ES-I3 (cell line): ENCODE measurements around the gene OR14J1.

Experiments
- H3K36me3 ChIP-seq: 2 replicates; pipeline ENCODE4 v1.6.1; 2013; ENCODE audit warnings: mild to moderate bottlenecking, low read length, control low read depth, moderate library complexity; ENCODE audit not compliant: insufficient read depth
- H3K4me1 ChIP-seq: 2 replicates; pipeline ENCODE4 v1.6.1; 2013; ENCODE audit warnings: mild to moderate bottlenecking, control low read depth, low read length; ENCODE audit not compliant: insufficient read depth
- H3K9ac ChIP-seq: 2 replicates; pipeline ENCODE4 v1.6.1; 2013; ENCODE audit warnings: low read depth, mild to moderate bottlenecking, low read length, moderate library complexity
- H3K9me3 ChIP-seq: 2 replicates; pipeline ENCODE4 v1.6.1; 2013; ENCODE audit warnings: mild to moderate bottlenecking, low read length, moderate library complexity; ENCODE audit not compliant: control insufficient read depth, insufficient read depth

OR14J1 gene

DNA sequence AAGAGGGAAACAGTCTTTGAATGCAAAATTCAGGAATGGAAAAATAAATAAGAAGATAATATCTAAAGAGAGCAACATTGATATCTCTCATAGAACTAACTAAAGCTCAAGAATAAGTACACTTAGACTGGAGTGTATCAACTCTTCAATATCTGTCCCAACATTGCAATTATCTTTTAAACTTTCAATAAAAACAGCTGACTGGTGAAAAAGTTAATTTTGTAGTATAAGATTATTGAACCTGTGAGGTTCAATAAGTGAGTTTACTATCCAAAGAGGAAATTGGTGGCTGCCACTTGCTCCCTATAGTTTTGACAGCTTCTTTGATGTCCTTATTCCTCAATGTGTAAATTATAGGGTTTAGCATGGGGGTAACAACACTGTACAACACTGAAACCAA is 53.5 kb downstream of the OR14J1 start:
- Histone ChIP-seq H3K9me3 (no peaks in the 10 kb centered on the region), H3K36me3 (no peaks in the 10 kb centered on the region), H3K4me1 (no peaks in the 10 kb centered on the region), H3K9ac (no peak overlapping the region)

DNA sequence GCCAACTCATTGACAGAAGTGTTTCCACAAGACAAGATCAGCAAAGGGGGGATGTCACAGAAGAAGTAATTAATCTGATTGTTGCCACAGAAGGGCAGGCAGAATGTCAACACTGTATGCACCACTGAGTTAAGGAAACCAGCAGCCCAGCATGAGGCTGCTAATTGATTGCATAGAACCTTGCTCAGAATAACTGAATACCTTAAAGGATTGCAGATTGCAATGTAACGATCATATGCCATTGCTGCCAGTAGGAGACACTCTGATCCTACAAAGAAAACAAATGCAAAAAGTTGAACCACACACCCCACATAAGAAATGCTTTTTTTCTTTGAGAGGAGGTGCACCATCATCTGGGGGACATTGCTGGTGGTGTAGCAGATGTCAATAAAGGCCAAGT is 54.1 kb downstream of the OR14J1 start:
- H3K4me1 ChIP-seq: no peaks in the 10 kb centered on the region
- H3K9ac ChIP-seq: no peak overlapping the region
- H3K9me3 ChIP-seq: no peaks in the 10 kb centered on the region
- no peaks in the 10 kb centered on the region for H3K36me3 ChIP-seq
